Measurements from ENCODE around the gene BUD31. TPM values are rescaled to one million over a fixed set of nuclear protein-coding genes. Genes with fewer than 3 reads are reported as not detected.

BUD31 gene
- total and polyA plus RNA-seq, 11 donors, result 26.1 to 87.8 (median 47.4) TPM

- Histone ChIP-seq H3K27me3 (no peaks in the 10 kb centered on the region), H3K27ac (no peak overlapping the region), H3K4me1 (peaks cover 0 to 24% (median 8%) of the 10 kb centered on the region in 12 donors), H3K9me3 (no peaks in the 10 kb centered on the region), H3K36me3 (peaks cover 0 to 99% (median 95%) of the 10 kb centered on the region in 9 donors), H3K4me3 (no peak overlapping the region)
- ATAC-seq (no peak), DNase-seq (no peak)
- 90 to 97% (median 92%) methylated on average over 5 of the region's 5 CpGs for WGBS, 4 donors
- intact Hi-C loops (cut with DNase I), result no loop called here
- TF ChIP-seq POLR2A (IDR thresholded peaks at IDR 0.05) (no peak), CTCF (IDR thresholded peaks at IDR 0.05) (no peak)
Measured at GRCh38 chr7:99449326-99449725, 40.6 kb downstream of the BUD31 start.

GRCh38 chr7:99451936-99452335, 43.2 kb downstream of the BUD31 start:
- Histone ChIP-seq H3K4me1 (peaks cover 0 to 24% (median 8%) of the 10 kb centered on the region in 12 donors), H3K27ac (peak overlapping the region in 7 of 12 donors; percentile 4 to 64 (median 49)), H3K9me3 (no peaks in the 10 kb centered on the region), H3K4me3 (no peak overlapping the region), H3K27me3 (no peaks in the 10 kb centered on the region), H3K36me3 (peaks cover 4 to 100% (median 95%) of the 10 kb centered on the region in 9 donors)
- WGBS, 4 donors, result 52 to 84% (median 68%) methylated on average over 5 to 8 of the region's 8 CpGs
- TF ChIP-seq POLR2A (IDR thresholded peaks at IDR 0.05), result no peak
- no peak for TF ChIP-seq CTCF (IDR thresholded peaks at IDR 0.05)
- intact Hi-C loops (cut with DNase I), result no loop called here
- DNase-seq, result peak in 3 of 5 donors; percentile 49 to 71 (median 60)
- ATAC-seq, result peak; percentile 74 to 80 (median 76)

- no peaks in the 10 kb centered on the region for H3K9me3 ChIP-seq
- peak in 3 of 4 donors; percentile 1 to 8 (median 5) for ATAC-seq
- 70 to 91% (median 80%) methylated on average over 4 to 13 of the region's 13 CpGs for WGBS, 4 donors
- intact Hi-C loops (cut with DNase I), result no loop called here
- DNase-seq, result no peak
- peak overlapping the region in 6 of 12 donors; percentile 25 to 64 (median 46) for H3K27ac ChIP-seq
- H3K4me1 ChIP-seq, result peaks cover 0 to 24% (median 8%) of the 10 kb centered on the region in 12 donors
- no peaks in the 10 kb centered on the region for H3K27me3 ChIP-seq
- H3K36me3 ChIP-seq, result peaks cover 4 to 100% (median 95%) of the 10 kb centered on the region in 9 donors
- TF ChIP-seq POLR2A (IDR thresholded peaks at IDR 0.05) (no peak), CTCF (IDR thresholded peaks at IDR 0.05) (no peak)
- no peak overlapping the region for H3K4me3 ChIP-seq
Measured at GRCh38 chr7:99452541-99452940, 43.8 kb downstream of the BUD31 start.

- H3K4me1 ChIP-seq, result peaks cover 0 to 24% (median 8%) of the 10 kb centered on the region in 12 donors
- H3K4me3 ChIP-seq, result no peak overlapping the region
- intact Hi-C loops (cut with DNase I), result no loop called here
- H3K9me3 ChIP-seq, result no peaks in the 10 kb centered on the region
- TF ChIP-seq POLR2A (IDR thresholded peaks at IDR 0.05), result no peak
- TF ChIP-seq CTCF (IDR thresholded peaks at IDR 0.05), result no peak
- DNase-seq (peak in 3 of 5 donors; percentile 40 to 63 (median 47)), ATAC-seq (peak; percentile 43 to 67 (median 59))
- WGBS, 4 donors, result 72 to 79% (median 74%) methylated on average over 5 to 11 of the region's 11 CpGs
- H3K27ac ChIP-seq, result peak overlapping the region in 5 of 12 donors; percentile 25 to 64 (median 59)
- H3K36me3 ChIP-seq, result peaks cover 7 to 100% (median 95%) of the 10 kb centered on the region in 9 donors
- no peaks in the 10 kb centered on the region for H3K27me3 ChIP-seq
Measured at GRCh38 chr7:99453105-99453504, 44.3 kb downstream of the BUD31 start.
